Breast epithelium (tissue), 4 donors: ENCODE measurements around the gene ZNF396. TPM values are rescaled to one million over a fixed set of nuclear protein-coding genes. Genes with fewer than 3 reads are reported as not detected.

ENCODE experiments used
- DNase-seq, 2 donors: peaks; one replicate each; pipeline ENCODE4 v3.0.0-alpha.2; 2019; ENCODE audit warnings: low spot score in 2 of 2
- H3K27ac ChIP-seq, 2 donors: fragments of 200-600 bp; sonication (generic) in 1 of 2; one replicate each; pipeline ENCODE4 v1.5.1; 2016 to 2019; ENCODE audit warnings: mild to moderate bottlenecking in 1 of 2
- H3K27me3 ChIP-seq, 2 donors: fragments of 200-600 bp; sonication (generic) in 1 of 2; one replicate each; pipeline versions ENCODE4 v1.5.1 to v1.6.0; 2017 to 2019; ENCODE audit warnings: control low read depth in 1 of 2, mild to moderate bottlenecking in 1 of 2
- H3K36me3 ChIP-seq: fragments of 200-600 bp; one replicate; pipeline ENCODE4 v1.5.1; 2019
- H3K4me1 ChIP-seq, 2 donors: fragments of 200-600 bp; sonication (generic); one replicate each; pipeline ENCODE4 v1.5.1; 2016 to 2019; ENCODE audit warnings: control low read depth in 1 of 2
- H3K4me3 ChIP-seq, 3 donors: fragments of 200-600 bp; sonication (generic); 1 replicate in 2 of 3; 2 replicates in 1 of 3; pipeline ENCODE4 v1.5.1; 2016 to 2019; ENCODE audit warnings: mild to moderate bottlenecking in 3 of 3, moderate library complexity in 2 of 3
- H3K9me3 ChIP-seq, 2 donors: fragments of 200-600 bp; sonication (generic) in 1 of 2; one replicate each; pipeline ENCODE4 v1.5.1; 2016 to 2019; ENCODE audit warnings: control low read depth in 1 of 2
- CTCF ChIP-seq, 3 donors: fragments of 450-650 bp; IDR thresholded peaks; one replicate each; pipeline ENCODE4 v1.5.1; 2016 to 2017; ENCODE audit warnings: antibody characterized with exemption in 3 of 3, mild to moderate bottlenecking in 3 of 3, moderate library complexity in 3 of 3
- POLR2A ChIP-seq: fragments of 450-650 bp; IDR thresholded peaks from one replicate; pipeline ENCODE4 v1.6.1; 2016; ENCODE audit warnings: antibody characterized with exemption, mild to moderate bottlenecking, moderate library complexity
- POLR2AphosphoS5 ChIP-seq, 3 donors: sonication (generic); formaldehyde crosslinking; IDR thresholded peaks; one replicate each; pipeline ENCODE4 v1.6.1; 2017; ENCODE audit warnings: antibody characterized with exemption in 3 of 3
- intact Hi-C: fragments of 100-400 bp; cut with DNase I; formaldehyde crosslinking; loops from one replicate; pipeline ENCODE4 v1.15.1; 2023; ENCODE audit warnings: low total_unique reads
- total RNA-seq, 3 donors: library from RNA; depleted of rRNA; stranded (reverse); fragments of >200 nt; gene quantifications; one replicate each; pipeline ENCODE4 v1.1.0, GENCODE V29; 2016

Gene ZNF396
- total RNA-seq, 3 donors from 2014 or later = 2.4 to 7.8 (median 4.3) TPM

GRCh38 chr18:35376393-35376741, 770 bp downstream of the ZNF396 start:
- peak in 1 of 2 donors; percentile 22 for DNase-seq
- no peaks in the 10 kb centered on the region for H3K27me3 ChIP-seq
- H3K27ac ChIP-seq = peak overlapping the region; percentile 77 to 78
- H3K9me3 ChIP-seq = no peaks in the 10 kb centered on the region
- TF ChIP-seq CTCF (IDR thresholded peaks at IDR 0.05) = no peak
- TF ChIP-seq POLR2AphosphoS5 (IDR thresholded peaks at IDR 0.05) = no peak
- no peak for TF ChIP-seq POLR2A
- no peaks in the 10 kb centered on the region for H3K36me3 ChIP-seq
- H3K4me3 ChIP-seq = peak overlapping the region; percentile 85 to 90 (median 87)
- intact Hi-C loops = no loop called here
- no peaks in the 10 kb centered on the region for H3K4me1 ChIP-seq

GRCh38 chr18:35374708-35375107, 2.4 kb downstream of the ZNF396 start:
- TF ChIP-seq POLR2A (no peak), CTCF (IDR thresholded peaks at IDR 0.05) (no peak), POLR2AphosphoS5 (IDR thresholded peaks at IDR 0.05) (no peak)
- H3K4me1 ChIP-seq = no peaks in the 10 kb centered on the region
- no peak overlapping the region for H3K4me3 ChIP-seq
- no peaks in the 10 kb centered on the region for H3K9me3 ChIP-seq
- no peaks in the 10 kb centered on the region for H3K36me3 ChIP-seq
- H3K27ac ChIP-seq = no peak overlapping the region
- no peaks in the 10 kb centered on the region for H3K27me3 ChIP-seq
- intact Hi-C loops = no loop called here
- no peak for DNase-seq

GRCh38 chr18:35371412-35372195, 5.5 kb downstream of the ZNF396 start:
- H3K27ac ChIP-seq = no peak overlapping the region
- intact Hi-C loops = no loop called here
- no peak for DNase-seq
- H3K27me3 ChIP-seq = no peaks in the 10 kb centered on the region
- H3K36me3 ChIP-seq = no peaks in the 10 kb centered on the region
- no peak overlapping the region for H3K4me3 ChIP-seq
- no peaks in the 10 kb centered on the region for H3K4me1 ChIP-seq
- TF ChIP-seq CTCF (IDR thresholded peaks at IDR 0.05) = no peak
- TF ChIP-seq POLR2AphosphoS5 (IDR thresholded peaks at IDR 0.05) = no peak
- TF ChIP-seq POLR2A = no peak
- H3K9me3 ChIP-seq = no peaks in the 10 kb centered on the region

- H3K36me3 ChIP-seq = no peaks in the 10 kb centered on the region
- H3K27me3 ChIP-seq = no peaks in the 10 kb centered on the region
- DNase-seq = no peak
- no peak for TF ChIP-seq POLR2AphosphoS5 (IDR thresholded peaks at IDR 0.05)
- TF ChIP-seq POLR2A = no peak
- TF ChIP-seq CTCF (IDR thresholded peaks at IDR 0.05) = no peak
- no peaks in the 10 kb centered on the region for H3K9me3 ChIP-seq
- no peak overlapping the region for H3K4me3 ChIP-seq
- H3K27ac ChIP-seq = no peak overlapping the region
- H3K4me1 ChIP-seq = no peaks in the 10 kb centered on the region
- intact Hi-C loops = no loop called here
These were observed 8.0 kb downstream of the ZNF396 start for GRCh38 chr18:35369126-35369525.

- Histone ChIP-seq H3K9me3 (no peaks in the 10 kb centered on the region), H3K4me3 (no peak overlapping the region), H3K4me1 (no peaks in the 10 kb centered on the region), H3K27me3 (no peaks in the 10 kb centered on the region), H3K36me3 (no peaks in the 10 kb centered on the region), H3K27ac (no peak overlapping the region)
- DNase-seq = no peak
- TF ChIP-seq POLR2AphosphoS5 (IDR thresholded peaks at IDR 0.05) = no peak
- TF ChIP-seq CTCF (IDR thresholded peaks at IDR 0.05) = no peak
- no peak for TF ChIP-seq POLR2A
- intact Hi-C loops = no loop called here
These were observed 8.5 kb downstream of the ZNF396 start for GRCh38 chr18:35368595-35368994.
